Measurements from ENCODE around the gene IQCE. TPM values are rescaled to one million over a fixed set of nuclear protein-coding genes. Genes with fewer than 3 reads are reported as not detected.

The IQCE gene
- total RNA-seq, 2 experiments from 2014 or later: 6.6 to 9.4 TPM

- no peak for DNase-seq
- intact Hi-C loops (cut with micrococcal nuclease): no loop called here
- CTCF ChIA-PET: interaction anchor here (0.8 to 1.0 kb wide), 2 partner anchors 8 to 12 kb away, joined by 4 read pairs; no protein-coding TSS in a partner anchor
- Mint-ChIP-seq H3K36me3 (ENCODE audit: low read depth) (peaks cover 9% of the 10 kb centered on the region), H3K27ac (no peak overlapping the region), H3K9me3 (no peaks in the 10 kb centered on the region), H3K4me1 (ENCODE audit: low read depth) (no peaks in the 10 kb centered on the region), H3K4me3 (no peak overlapping the region), H3K27me3 (ENCODE audit: low read depth) (no peaks in the 10 kb centered on the region)
These were observed 37.9 kb downstream of the IQCE start for GRCh38 chr7:2596464-2597272.

- CTCF ChIA-PET: no interaction called here
- Mint-ChIP-seq H3K4me3 (no peak overlapping the region), H3K27ac (no peak overlapping the region), H3K36me3 (ENCODE audit: low read depth) (peaks cover 9% of the 10 kb centered on the region), H3K4me1 (ENCODE audit: low read depth) (no peaks in the 10 kb centered on the region), H3K9me3 (no peaks in the 10 kb centered on the region), H3K27me3 (ENCODE audit: low read depth) (no peaks in the 10 kb centered on the region)
- no peak for DNase-seq
- intact Hi-C loops (cut with micrococcal nuclease): no loop called here
These were observed 38.5 kb downstream of the IQCE start for GRCh38 chr7:2597273-2597640.

GRCh38 chr7:2598154-2598823 lies 39.5 kb downstream of the IQCE start:
- H3K9me3 Mint-ChIP-seq: no peaks in the 10 kb centered on the region
- no peak overlapping the region for H3K27ac Mint-ChIP-seq
- CTCF ChIA-PET: no interaction called here

GRCh38 chr7:2601065-2601464 lies 42.3 kb downstream of the IQCE start:
- no peak overlapping the region for H3K4me3 Mint-ChIP-seq
- no peaks in the 10 kb centered on the region for H3K27me3 Mint-ChIP-seq (ENCODE audit: low read depth)
- no peaks in the 10 kb centered on the region for H3K9me3 Mint-ChIP-seq
- no peak for DNase-seq
- no peaks in the 10 kb centered on the region for H3K4me1 Mint-ChIP-seq (ENCODE audit: low read depth)
- no peak overlapping the region for H3K27ac Mint-ChIP-seq
- H3K36me3 Mint-ChIP-seq (ENCODE audit: low read depth): peaks cover 5% of the 10 kb centered on the region
- intact Hi-C loops (cut with micrococcal nuclease): no loop called here
- CTCF ChIA-PET: no interaction called here

More at GRCh38 chr7:2598154-2598823, 39.5 kb downstream of the IQCE start:
- H3K4me1 Mint-ChIP-seq (ENCODE audit: low read depth): no peaks in the 10 kb centered on the region
- H3K36me3 Mint-ChIP-seq (ENCODE audit: low read depth): peaks cover 7% of the 10 kb centered on the region
- intact Hi-C loops (cut with micrococcal nuclease): no loop called here
- H3K4me3 Mint-ChIP-seq: no peak overlapping the region
- DNase-seq: no peak
- no peaks in the 10 kb centered on the region for H3K27me3 Mint-ChIP-seq (ENCODE audit: low read depth)

- CTCF ChIA-PET: no interaction called here
- intact Hi-C loops (cut with micrococcal nuclease): no loop called here
- no peaks in the 10 kb centered on the region for H3K9me3 Mint-ChIP-seq
- H3K27me3 Mint-ChIP-seq (ENCODE audit: low read depth): no peaks in the 10 kb centered on the region
- peaks cover 5% of the 10 kb centered on the region for H3K36me3 Mint-ChIP-seq (ENCODE audit: low read depth)
- H3K4me3 Mint-ChIP-seq: no peak overlapping the region
- H3K27ac Mint-ChIP-seq: no peak overlapping the region
- no peaks in the 10 kb centered on the region for H3K4me1 Mint-ChIP-seq (ENCODE audit: low read depth)
- no peak for DNase-seq
These were observed 43.1 kb downstream of the IQCE start for GRCh38 chr7:2601907-2602306.

- intact Hi-C loops (cut with micrococcal nuclease): no loop called here
- no peaks in the 10 kb centered on the region for H3K9me3 Mint-ChIP-seq
- no peaks in the 10 kb centered on the region for H3K27me3 Mint-ChIP-seq (ENCODE audit: low read depth)
- no peak overlapping the region for H3K27ac Mint-ChIP-seq
- no peaks in the 10 kb centered on the region for H3K4me1 Mint-ChIP-seq (ENCODE audit: low read depth)
- peaks cover 5% of the 10 kb centered on the region for H3K36me3 Mint-ChIP-seq (ENCODE audit: low read depth)
- CTCF ChIA-PET: interaction anchor here (1.1 kb wide), 1 partner anchor 28 kb away, joined by 3 read pairs; no protein-coding TSS in a partner anchor
- DNase-seq: no peak
- H3K4me3 Mint-ChIP-seq: no peak overlapping the region
These were observed 43.7 kb downstream of the IQCE start for GRCh38 chr7:2602406-2603043.

- Mint-ChIP-seq H3K36me3 (ENCODE audit: low read depth) (peaks cover 5% of the 10 kb centered on the region), H3K4me3 (no peak overlapping the region), H3K27me3 (ENCODE audit: low read depth) (no peaks in the 10 kb centered on the region), H3K4me1 (ENCODE audit: low read depth) (no peaks in the 10 kb centered on the region), H3K9me3 (no peaks in the 10 kb centered on the region), H3K27ac (no peak overlapping the region)
- no peak for DNase-seq
- intact Hi-C loops (cut with micrococcal nuclease): no loop called here
- CTCF ChIA-PET: interaction anchor here (0.6 to 1.1 kb wide), 2 partner anchors 23 to 28 kb away, joined by 3 read pairs; no protein-coding TSS in a partner anchor
These were observed 44.5 kb downstream of the IQCE start for GRCh38 chr7:2603044-2603965.

- no peak for DNase-seq
- H3K9me3 Mint-ChIP-seq: no peaks in the 10 kb centered on the region
- CTCF ChIA-PET: interaction anchor here (1.1 to 1.4 kb wide), 2 partner anchors 8 to 108 kb away, joined by 3 to 4 read pairs; no protein-coding TSS in a partner anchor
- H3K36me3 Mint-ChIP-seq (ENCODE audit: low read depth): no peaks in the 10 kb centered on the region
- no peak overlapping the region for H3K4me3 Mint-ChIP-seq
- intact Hi-C loops (cut with micrococcal nuclease): loop anchor here (5.0 kb wide), 1 partner anchor 83 kb away; the partner anchor contains the start of gene AMZ1
- peaks cover 7% of the 10 kb centered on the region for H3K4me1 Mint-ChIP-seq (ENCODE audit: low read depth)
- no peak overlapping the region for H3K27ac Mint-ChIP-seq
- H3K27me3 Mint-ChIP-seq (ENCODE audit: low read depth): no peaks in the 10 kb centered on the region
These were observed 45.9 kb downstream of the IQCE start for GRCh38 chr7:2604608-2605174.

- no peak for DNase-seq
- H3K4me3 Mint-ChIP-seq: no peak overlapping the region
- CTCF ChIA-PET: no interaction called here
- intact Hi-C loops (cut with micrococcal nuclease): loop anchor here (5.0 kb wide), 1 partner anchor 81 kb away; the partner anchor contains the start of gene AMZ1
- no peaks in the 10 kb centered on the region for H3K36me3 Mint-ChIP-seq (ENCODE audit: low read depth)
- H3K27ac Mint-ChIP-seq: no peak overlapping the region
- no peaks in the 10 kb centered on the region for H3K27me3 Mint-ChIP-seq (ENCODE audit: low read depth)
- H3K9me3 Mint-ChIP-seq: no peaks in the 10 kb centered on the region
- peaks cover 7% of the 10 kb centered on the region for H3K4me1 Mint-ChIP-seq (ENCODE audit: low read depth)
These were observed 47.1 kb downstream of the IQCE start for GRCh38 chr7:2605608-2606538.

- Mint-ChIP-seq H3K36me3 (ENCODE audit: low read depth) (no peaks in the 10 kb centered on the region), H3K4me1 (ENCODE audit: low read depth) (peaks cover 7% of the 10 kb centered on the region), H3K9me3 (no peaks in the 10 kb centered on the region), H3K4me3 (no peak overlapping the region), H3K27ac (no peak overlapping the region), H3K27me3 (ENCODE audit: low read depth) (no peaks in the 10 kb centered on the region)
- no peak for DNase-seq
- intact Hi-C loops (cut with micrococcal nuclease): loop anchor here (5.0 kb wide), 1 partner anchor 81 kb away; the partner anchor contains the start of gene AMZ1
- CTCF ChIA-PET: no interaction called here
These were observed 47.8 kb downstream of the IQCE start for GRCh38 chr7:2606539-2606936.

Data from activated naive CD4-positive, alpha-beta T cell treated with anti-CD3 and anti-CD28 coated beads for 36 hours (primary cell).